ENCODE measurements around the gene NEU3.

GRCh38 chr11:75000975-75001354 lies 12.2 kb downstream of the NEU3 start:
- TF ChIP-seq, protein P1, sequence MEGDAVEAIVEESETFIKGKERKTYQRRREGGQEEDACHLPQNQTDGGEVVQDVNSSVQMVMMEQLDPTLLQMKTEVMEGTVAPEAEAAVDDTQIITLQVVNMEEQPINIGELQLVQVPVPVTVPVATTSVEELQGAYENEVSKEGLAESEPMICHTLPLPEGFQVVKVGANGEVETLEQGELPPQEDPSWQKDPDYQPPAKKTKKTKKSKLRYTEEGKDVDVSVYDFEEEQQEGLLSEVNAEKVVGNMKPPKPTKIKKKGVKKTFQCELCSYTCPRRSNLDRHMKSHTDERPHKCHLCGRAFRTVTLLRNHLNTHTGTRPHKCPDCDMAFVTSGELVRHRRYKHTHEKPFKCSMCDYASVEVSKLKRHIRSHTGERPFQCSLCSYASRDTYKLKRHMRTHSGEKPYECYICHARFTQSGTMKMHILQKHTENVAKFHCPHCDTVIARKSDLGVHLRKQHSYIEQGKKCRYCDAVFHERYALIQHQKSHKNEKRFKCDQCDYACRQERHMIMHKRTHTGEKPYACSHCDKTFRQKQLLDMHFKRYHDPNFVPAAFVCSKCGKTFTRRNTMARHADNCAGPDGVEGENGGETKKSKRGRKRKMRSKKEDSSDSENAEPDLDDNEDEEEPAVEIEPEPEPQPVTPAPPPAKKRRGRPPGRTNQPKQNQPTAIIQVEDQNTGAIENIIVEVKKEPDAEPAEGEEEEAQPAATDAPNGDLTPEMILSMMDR (IDR thresholded peaks at IDR 0.05): no peak
- TF ChIP-seq POLR2A (IDR thresholded peaks at IDR 0.05): no peak
- no peak for TF ChIP-seq EP300 (IDR thresholded peaks at IDR 0.05)

Data from ovary (tissue), 3 donors.